Skin epidermis (tissue), 12 donors: ENCODE measurements around the gene CHCHD1.
"Not testable (repeated sequence)": the region's sequence is repeated elsewhere in the genome, so short reads cannot be mapped to it uniquely, and the experiment has no call there.

ENCODE experiments used
- H3K27ac ChIP-seq, 21 experiments: fragments of 200-600 bp; sonication (generic) in 11 of 21; one replicate each; pipeline ENCODE4 v1.5.0; 2020; ENCODE audit warnings: mild to moderate bottlenecking in 3 of 21, inconsistent platforms in 2 of 21, moderate library complexity in 2 of 21
- H3K4me3 ChIP-seq, 7 experiments: fragments of 200-600 bp; sonication (generic) in 2 of 7; one replicate each; pipeline ENCODE4 v1.5.0; 2020; ENCODE audit warnings: inconsistent platforms in 2 of 7, mild to moderate bottlenecking in 2 of 7, moderate library complexity in 1 of 7

CHCHD1 gene

GRCh38 chr10:73781879-73782748 lies at the start of gene CHCHD1:
TSS of gene CHCHD1 (plus strand) at chr10:73782048. CDS start at chr10:73782076, 28 bp downstream.
- Histone ChIP-seq H3K27ac (peak within 1 kb of the TSS; percentile 72 to 98 (median 92)), H3K4me3 (peak within 1 kb of the TSS; percentile 65 to 88 (median 74))

- no peak overlapping the region for H3K4me3 ChIP-seq
- H3K27ac ChIP-seq, result no peak overlapping the region
These were observed 49.4 kb upstream of the CHCHD1 start for GRCh38 chr10:73732426-73732825.

DNA sequence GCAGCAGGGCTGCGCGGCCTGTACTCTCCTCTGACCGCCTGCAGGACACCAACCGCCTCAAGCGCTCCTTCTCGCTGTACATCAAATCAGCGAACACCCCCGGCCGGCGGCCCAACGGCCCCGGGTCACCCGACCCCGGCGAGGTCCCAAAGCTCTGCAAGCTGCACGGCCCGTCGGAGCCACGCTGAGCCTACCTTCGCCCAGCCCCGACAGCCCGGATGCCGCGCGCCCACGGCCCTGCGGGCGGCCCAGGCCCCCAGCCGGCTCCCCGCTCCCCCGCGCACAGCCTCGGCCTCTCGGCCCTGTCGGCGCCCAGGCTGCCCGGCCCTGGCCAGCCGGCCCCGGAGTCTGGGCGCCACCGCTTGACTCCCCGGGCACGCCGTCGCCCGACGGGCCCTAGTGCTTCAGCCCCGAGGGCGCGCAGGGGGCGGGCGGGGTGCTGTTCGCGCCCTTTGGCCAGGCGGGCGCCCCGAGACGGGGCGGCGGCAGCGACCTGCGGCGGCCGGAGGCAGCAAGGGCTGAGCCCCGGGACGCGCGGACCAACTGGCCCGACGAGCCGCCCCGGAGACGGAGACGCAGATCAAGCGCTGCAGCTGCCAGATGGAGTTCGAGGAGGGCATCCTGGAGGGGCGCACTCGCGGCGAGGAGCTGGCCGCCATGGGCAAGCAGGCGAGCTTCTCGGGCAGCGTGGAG lies 48.8 kb upstream of the CHCHD1 start:
- no peak overlapping the region for H3K4me3 ChIP-seq
- H3K27ac ChIP-seq, result no peak overlapping the region

- Histone ChIP-seq H3K27ac (no peak overlapping the region), H3K4me3 (no peak overlapping the region)
These were observed 47.7 kb upstream of the CHCHD1 start for GRCh38 chr10:73734028-73734720.

GRCh38 chr10:73734796-73735305 lies 47.0 kb upstream of the CHCHD1 start:
- no peak overlapping the region for H3K4me3 ChIP-seq
- H3K27ac ChIP-seq, result peak overlapping the region in 1 of 21 experiments; percentile 43

DNA sequence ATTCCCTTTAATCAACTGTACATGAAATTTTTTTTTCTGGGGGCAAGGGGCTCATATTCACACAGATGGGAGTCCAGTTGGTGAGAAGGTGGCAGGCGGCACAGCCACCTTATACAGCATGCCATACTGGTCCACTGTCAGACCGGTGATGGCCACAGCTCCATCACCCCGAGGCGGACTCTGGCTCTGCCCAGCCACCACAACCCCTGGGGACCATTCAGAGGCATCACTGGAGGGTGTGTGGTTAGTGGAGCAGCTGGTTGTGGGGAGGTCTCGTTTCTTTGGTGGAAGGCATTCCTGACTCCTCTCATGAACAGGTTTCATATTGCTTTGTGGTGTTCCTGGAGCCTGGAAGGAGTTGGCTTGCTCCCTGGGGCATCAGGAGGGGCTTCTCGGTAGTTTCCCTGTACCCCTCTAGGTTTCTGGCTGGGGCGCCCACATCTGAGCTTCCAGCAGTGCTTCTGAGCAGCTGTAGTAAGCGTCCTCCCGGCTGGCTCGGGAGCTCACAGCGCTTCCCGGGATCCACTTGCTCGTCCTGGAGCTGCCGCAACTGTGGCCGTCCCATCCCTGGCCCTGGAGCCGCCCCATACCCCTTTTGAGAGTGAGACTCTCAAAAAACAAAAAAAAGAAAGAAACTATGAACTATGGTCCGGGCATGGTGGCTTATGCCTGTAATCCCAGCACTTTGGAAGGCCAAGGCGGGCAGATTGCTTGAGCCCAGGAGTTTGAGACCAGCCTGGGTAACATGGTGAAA lies 41.2 kb upstream of the CHCHD1 start:
- not testable (repeated sequence) for H3K4me3 ChIP-seq, H3K27ac ChIP-seq

DNA sequence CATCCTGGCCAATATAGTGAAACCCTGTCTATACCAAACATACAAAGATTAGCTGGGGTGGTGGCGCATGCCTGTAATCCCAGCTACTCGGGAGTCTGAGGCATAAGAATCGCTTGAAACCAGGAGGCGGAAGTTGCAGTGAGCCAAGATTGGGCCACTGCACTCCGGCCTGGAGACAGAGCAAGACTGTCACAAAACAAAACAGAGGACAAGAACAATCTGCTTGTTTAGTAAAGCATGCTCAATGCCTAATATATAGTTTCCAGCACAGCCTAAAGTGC lies 39.5 kb upstream of the CHCHD1 start:
- Histone ChIP-seq H3K27ac (no peak overlapping the region), H3K4me3 (no peak overlapping the region)

DNA sequence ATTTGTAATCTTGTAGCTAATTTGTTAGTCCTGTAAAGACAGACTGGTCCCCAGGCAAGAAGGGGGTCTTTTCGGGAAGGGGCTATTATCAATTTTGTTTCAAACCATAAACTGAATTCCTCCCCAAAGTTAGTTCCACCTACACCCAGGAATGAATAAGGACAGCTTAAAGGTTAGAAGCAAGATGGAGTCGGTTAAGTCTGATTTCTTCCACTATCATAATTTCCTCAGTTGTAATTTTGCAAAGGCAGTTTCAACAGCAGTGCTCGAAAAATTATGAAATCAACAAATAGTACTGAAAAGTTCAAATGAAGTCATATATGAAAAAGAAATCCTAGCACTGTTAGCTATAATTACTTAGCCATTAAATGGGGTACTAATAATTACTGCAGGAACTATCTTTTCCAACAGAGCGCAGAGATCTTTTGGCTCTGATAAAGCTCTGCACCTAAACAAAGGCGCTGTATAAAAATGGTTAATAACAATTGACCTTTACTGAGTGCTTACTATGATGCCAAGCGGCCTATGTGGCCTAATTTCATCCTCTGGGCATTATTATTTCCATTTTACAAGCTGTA lies 38.4 kb upstream of the CHCHD1 start:
- H3K4me3 ChIP-seq, result peak overlapping the region; percentile 68 to 98 (median 86)
- peak overlapping the region; percentile 58 to 96 (median 90) for H3K27ac ChIP-seq

- peak within 1 kb of the TSS; percentile 68 to 98 (median 86) for H3K4me3 ChIP-seq
- peak within 1 kb of the TSS; percentile 58 to 96 (median 90) for H3K27ac ChIP-seq
These were observed 37.8 kb upstream of the CHCHD1 start, which contains the start of gene SEC24C for GRCh38 chr10:73743905-73744663. TSS of gene SEC24C (plus strand) at chr10:73744372. CDS start at chr10:73746833, 2,461 bp downstream.

DNA sequence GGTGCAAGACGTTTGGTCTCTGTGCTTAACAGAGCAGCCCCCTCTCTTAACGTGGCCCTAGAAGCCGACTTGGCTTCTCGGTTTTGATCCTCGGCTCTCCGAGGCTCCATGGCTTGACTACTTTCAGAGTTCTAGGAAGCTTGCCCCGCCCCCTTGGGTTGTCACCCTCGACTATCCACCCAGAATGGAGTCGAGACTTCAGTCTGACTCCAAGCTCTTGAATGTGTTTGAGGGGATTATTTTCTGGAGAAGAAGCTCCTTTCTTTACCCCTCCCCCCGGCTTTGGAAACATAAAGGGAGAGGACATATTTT lies 37.2 kb upstream of the CHCHD1 start:
- H3K27ac ChIP-seq, result peak overlapping the region; percentile 58 to 96 (median 90)
- H3K4me3 ChIP-seq, result peak overlapping the region; percentile 68 to 98 (median 86)

GRCh38 chr10:73746721-73747120 lies 35.1 kb upstream of the CHCHD1 start:
- Histone ChIP-seq H3K4me3 (no peak overlapping the region), H3K27ac (no peak overlapping the region)

DNA sequence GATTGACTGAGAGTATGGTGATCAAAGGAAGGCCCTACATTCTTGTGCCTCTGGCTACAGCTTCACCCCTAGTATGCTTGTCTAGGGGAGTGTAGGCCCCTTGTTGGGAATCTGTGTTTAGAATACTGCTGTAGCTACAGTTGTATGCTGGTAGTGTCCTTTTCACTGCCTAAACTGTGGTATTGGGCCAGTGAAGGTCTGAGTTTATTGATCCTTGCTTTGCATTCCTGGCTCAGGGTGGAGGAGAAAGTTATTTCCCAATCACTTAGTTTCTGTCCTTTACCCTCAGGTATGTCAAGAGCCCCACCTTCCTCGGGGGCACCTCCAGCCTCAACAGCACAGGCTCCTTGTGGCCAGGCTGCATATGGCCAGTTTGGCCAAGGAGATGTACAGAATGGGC lies 31.0 kb upstream of the CHCHD1 start:
- H3K27ac ChIP-seq, result no peak overlapping the region
- no peak overlapping the region for H3K4me3 ChIP-seq

DNA sequence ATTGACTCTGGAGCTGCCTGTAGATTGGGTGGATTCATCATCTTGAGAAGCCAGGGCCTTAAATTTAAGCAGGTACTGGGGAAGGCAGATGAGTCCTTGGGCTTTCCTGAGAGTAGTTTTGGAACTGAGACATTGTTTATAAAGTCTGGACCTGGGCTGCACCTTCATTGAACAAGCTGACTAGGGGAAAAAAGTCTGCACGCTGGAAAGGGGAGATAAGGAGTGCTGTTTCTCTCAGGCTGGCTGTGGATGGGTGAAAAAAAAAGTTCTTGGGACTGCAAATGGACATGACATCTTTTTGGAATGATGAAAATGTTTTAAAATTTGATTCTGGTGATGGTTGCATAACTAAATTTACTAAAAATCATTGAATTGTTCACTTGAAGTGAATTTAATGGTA lies 25.7 kb upstream of the CHCHD1 start:
- H3K27ac ChIP-seq, result no peak overlapping the region
- no peak overlapping the region for H3K4me3 ChIP-seq

DNA sequence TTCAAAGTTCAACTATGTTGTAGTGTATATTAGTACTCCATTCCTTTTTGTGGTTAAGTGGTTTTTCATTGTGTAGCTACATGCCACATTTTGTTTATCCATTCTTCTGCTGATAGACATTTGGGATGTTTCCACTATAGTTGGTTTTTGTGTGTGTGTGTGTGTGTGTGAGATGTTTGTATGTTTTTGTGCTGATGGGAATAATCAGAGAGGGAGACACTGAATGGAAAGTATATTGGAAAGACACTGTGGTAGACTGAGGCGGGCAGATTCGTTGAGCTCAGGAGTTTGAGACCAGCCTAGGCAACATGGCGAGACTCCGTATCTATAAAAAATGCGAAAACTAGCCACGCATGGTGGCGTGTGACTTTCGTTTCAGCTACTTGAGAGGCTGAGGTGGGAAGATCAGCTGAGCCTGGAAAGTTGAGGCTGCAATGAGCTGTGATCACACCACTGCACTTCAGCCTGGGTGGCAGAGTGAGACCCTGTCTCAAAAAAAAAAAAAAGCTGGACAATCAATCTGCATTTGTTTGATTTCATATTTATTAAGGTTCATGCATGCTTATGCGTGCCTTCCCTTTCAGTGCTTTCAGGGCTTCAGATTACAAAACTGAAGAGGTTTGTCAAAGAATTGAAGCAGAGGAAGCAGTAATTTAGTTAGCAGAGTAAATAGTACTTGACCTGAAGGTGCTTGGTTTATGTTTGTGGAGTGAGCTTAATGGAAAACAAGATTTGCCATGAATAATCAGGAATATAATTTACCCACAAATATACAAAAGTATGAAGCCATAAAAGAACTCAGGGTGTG lies 22.9 kb upstream of the CHCHD1 start:
- H3K4me3 ChIP-seq, result no peak overlapping the region
- peak overlapping the region in 5 of 21 experiments; percentile 4 to 76 (median 43) for H3K27ac ChIP-seq

DNA sequence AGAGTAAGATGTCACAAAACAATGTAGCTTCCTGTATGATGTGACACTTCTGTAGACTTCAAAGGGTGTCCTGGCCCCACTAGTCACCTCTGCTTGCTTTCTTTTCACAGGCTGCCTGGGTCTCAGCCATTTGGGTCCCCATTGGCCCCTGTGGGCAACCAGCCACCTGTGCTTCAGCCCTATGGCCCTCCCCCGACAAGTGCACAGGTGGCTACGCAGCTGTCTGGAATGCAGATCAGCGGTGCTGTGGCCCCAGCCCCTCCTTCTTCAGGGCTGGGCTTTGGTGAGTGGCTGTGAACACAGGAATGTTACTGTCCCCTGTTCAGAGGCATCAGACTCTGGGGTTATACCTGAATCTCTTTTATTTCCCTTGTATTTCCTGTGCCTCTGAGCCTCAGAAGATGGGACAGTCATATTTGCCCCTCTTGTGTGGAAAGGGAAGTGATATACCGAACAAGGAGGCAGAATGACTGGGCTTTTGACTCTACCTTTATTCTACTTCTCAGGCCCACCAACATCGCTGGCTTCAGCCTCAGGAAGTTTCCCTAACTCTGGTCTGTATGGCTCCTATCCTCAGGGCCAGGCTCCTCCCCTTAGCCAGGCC lies 22.2 kb upstream of the CHCHD1 start:
- peak overlapping the region in 6 of 21 experiments; percentile 4 to 76 (median 46) for H3K27ac ChIP-seq
- no peak overlapping the region for H3K4me3 ChIP-seq

- no peak overlapping the region for H3K4me3 ChIP-seq
- peak overlapping the region in 1 of 21 experiments; percentile 76 for H3K27ac ChIP-seq
These were observed 20.1 kb upstream of the CHCHD1 start for GRCh38 chr10:73761781-73762180.

- Histone ChIP-seq H3K27ac (no peak overlapping the region), H3K4me3 (no peak overlapping the region)
These were observed 18.9 kb upstream of the CHCHD1 start for GRCh38 chr10:73762915-73763314.
